ENCODE measurements around the gene ATP6V1B1.
A peak's percentile ranks its signal among the peaks of the same experiment; 100 is the strongest.

ATP6V1B1 gene

GRCh38 chr2:70947556-70948184 is 12.0 kb downstream of the ATP6V1B1 start:
- no peak for DNase-seq

DNA sequence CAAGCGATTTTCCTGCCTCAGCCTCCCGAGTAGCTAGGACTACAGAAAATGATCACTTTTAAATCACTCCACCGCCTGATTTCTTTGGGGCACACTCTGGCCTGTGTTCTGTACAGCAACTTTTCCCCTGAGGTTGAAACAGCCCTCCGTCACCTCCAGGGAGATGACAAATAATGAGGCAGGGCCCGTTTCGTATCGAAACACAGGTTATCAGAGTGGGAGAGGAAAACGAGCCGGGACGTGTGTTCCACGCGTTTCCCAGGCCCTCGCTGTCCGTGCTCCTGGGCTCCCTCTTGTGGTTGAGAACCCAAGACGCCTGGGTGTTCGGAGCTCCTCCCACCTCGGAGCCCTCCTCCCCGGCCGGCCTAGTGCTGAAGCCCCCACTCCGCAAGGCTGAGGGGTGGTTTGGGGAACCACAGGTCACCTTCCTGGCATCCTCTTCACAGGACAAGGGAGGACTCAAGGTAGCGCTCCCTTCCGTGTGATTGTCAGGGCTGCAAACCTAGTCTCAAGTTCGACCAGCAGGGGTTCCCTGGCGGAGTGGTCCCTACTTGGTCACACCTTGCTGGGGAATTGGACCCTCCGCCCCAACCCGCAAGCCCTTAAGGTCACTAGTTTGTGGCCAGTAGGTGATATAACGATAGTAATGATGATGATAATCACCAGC is 12.8 kb downstream of the ATP6V1B1 start:
- peak; percentile 71 for DNase-seq

GRCh38 chr2:70949086-70949485 is 13.4 kb downstream of the ATP6V1B1 start:
- DNase-seq: no peak

- DNase-seq: no peak
Observed at GRCh38 chr2:70954886-70955285, 19.2 kb downstream of the ATP6V1B1 start.

DNA sequence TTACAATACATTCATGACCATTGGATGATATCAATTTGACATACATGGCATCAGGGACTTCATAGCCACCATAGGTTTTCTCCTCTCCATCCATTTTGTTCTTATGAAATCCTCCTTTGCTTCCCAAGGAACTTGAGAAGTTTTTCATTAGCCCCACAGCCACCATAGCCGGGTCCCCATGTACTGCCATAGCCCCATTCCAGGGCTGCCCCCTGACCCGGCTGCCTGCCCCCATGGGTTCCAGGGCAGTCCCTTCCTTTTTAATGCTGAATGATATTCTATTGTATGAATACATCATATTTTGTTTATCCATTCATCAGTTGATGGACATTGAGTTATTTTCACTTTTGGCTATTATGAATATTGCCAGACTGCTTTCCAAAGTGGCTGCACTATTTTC is 20.4 kb downstream of the ATP6V1B1 start:
- no peak for DNase-seq

- DNase-seq: no peak
Observed at GRCh38 chr2:70957798-70958197, 22.1 kb downstream of the ATP6V1B1 start.

- no peak for DNase-seq
Observed at GRCh38 chr2:70958759-70959158, 23.1 kb downstream of the ATP6V1B1 start.

DNA sequence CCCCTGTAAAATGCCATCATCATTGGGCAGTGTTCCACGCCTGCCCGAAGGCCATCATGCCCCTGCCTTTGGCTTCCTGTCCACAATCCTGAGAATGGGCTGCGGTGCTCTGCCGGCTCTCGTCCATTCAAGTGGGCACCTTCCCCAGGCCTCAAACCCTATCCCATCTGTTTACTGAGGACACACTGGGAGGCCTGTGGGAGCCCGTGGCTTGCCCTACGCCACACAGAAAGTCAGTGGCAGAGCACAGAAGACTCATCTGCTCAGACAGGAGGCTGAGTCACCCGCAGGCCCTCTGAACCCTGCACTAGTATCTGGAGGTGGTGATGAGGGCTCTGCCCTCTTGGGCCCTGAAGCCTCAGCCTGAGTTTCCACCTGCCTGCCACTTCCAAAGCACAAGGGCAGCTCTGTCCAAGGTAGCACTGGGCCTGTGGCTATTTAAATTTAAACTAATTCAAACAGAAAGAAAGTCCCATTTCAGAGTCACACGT is 23.6 kb downstream of the ATP6V1B1 start:
- no peak for DNase-seq

- no peak for DNase-seq
Observed at GRCh38 chr2:70959851-70960832, 24.4 kb downstream of the ATP6V1B1 start.

DNA sequence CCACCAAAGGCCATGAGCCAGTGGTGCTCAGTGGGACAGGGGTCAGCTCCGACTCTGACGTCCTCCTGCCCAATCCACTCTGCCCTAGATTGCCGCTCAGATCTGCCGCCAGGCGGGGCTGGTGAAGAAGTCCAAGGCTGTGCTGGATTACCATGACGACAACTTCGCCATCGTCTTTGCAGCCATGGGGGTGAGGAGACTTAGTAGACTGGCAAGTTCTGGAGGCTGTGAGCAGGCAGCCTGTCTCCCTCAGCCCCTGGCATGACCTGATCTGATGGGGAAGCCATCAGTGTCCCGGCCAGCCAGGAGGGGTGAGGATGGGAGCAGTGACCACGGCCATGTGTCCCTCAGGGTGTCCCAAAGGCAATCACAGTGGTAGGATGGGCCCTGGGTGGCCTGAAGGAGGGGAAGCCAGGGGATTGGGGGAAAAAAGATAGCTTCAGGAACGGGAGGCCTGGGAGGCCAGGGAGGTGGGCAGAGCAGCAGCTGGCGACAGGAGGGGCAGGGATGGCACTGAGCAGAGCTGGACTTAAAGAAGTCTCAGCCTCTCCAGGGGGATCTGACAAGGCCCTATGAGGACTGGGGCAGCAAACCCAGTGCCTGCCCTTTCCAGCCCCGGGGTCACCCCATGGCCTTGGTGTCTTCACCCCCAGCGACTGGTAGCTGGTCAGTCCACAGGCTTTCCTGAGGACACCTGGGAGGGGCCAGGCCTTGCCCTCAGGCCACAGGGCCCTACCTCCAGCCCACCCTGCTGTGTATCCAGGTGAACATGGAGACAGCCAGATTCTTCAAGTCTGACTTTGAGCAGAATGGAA is 25.3 kb downstream of the ATP6V1B1 start:
- no peak for DNase-seq

DNA sequence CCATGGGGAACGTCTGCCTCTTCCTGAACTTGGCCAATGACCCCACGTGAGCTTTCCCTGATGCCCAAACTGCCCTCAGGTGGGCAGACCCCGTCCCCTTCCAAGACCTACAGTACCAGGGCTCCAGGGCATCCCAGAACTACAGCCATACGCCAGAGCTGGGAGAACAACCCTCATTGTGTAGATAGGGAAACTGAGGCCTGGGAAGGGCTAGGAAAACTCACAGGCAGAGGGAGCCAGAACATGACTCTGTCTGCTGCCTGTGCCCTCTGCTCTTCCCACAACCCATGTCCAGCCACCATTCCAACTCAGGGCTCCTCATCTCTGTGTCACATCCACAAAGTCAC is 25.9 kb downstream of the ATP6V1B1 start:
- no peak for DNase-seq

- no peak for DNase-seq
Observed at GRCh38 chr2:70962211-70962884, 26.6 kb downstream of the ATP6V1B1 start.

DNA sequence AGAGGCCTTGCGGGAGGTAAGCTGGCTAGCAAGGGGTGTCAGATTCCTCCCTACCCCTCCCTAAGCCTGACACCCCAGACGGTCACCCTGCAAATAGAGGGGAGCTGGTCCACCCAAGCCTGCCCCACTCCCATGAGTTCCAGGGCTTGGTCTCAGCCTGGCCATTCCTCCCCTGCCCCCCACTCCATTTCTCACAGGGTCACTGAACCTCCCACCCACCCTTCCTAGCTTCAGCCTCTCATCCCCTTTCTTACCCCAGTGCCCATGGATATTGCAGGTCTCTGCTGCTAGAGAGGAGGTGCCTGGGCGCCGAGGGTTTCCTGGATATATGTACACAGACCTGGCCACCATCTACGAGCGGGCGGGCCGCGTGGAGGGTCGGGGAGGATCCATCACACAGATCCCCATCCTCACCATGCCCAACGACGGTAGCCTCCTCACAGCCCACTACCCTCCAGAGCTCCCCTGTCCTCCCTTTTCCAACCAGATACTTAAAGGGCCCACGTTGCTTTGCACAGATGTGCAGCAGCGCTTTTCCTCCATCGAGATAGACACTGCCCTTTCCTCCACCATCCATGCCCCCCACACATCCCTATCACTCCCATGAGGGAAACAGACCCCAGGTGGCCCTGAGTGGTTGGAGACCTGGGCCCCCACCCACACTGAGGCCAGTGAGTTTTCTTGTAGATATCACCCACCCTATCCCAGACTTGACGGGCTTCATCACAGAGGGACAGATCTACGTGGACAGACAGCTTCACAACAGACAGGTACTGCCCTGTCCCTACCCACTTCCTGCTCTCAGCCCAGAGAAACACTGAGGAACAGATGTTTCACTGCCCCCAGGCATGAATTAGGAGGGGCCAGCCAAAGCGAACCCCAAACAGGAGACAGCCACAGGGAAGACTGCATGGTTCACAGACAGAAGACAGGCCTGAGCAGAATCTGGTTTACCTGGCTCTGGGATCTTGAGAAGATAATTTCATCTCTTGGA is 27.5 kb downstream of the ATP6V1B1 start:
- DNase-seq: no peak

- no peak for DNase-seq
Observed at GRCh38 chr2:70964133-70964532, 28.4 kb downstream of the ATP6V1B1 start.

- DNase-seq: peak; percentile 82
Observed at GRCh38 chr2:70964596-70965386, 29.1 kb downstream of the ATP6V1B1 start.

DNA sequence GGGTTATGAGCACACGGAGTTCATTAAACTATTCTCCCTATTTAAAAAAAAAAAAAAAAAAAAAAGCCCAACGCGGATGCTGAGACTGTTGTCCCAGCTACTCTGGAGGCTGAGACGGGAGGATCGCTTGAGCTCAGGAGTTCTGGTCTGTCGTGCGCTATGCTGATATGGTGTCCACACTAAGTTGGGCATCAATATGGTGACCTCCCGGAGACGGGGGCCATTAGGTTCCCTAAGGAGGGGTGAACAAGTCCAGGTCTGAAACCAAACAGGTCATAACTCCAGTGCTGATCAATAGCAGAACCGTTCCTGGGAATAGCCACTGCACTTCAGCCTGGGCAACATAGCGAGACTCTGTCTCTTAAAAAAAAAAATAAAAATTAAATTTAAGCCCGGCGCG is 29.8 kb downstream of the ATP6V1B1 start:
- peak; percentile 4 for DNase-seq

DNA sequence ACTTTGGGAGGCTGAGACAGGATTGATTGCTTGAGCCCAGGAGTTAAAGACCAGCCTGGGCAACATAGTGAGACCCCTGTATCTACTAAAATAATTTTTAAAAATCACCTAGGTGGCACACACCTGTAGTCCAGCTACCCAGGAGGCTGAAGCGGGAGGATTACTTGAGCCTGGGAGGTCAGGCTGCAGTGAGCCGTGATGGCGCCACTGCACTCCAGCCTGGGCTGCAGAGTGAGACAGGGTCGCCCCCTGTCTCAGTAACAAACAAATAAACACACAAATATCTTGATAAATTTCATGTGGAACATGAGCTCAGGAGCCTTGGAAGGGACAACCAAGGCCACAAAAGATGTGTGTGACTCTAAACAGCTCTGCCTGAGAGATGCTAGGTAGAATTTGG is 31.0 kb downstream of the ATP6V1B1 start:
- DNase-seq: no peak

DNA sequence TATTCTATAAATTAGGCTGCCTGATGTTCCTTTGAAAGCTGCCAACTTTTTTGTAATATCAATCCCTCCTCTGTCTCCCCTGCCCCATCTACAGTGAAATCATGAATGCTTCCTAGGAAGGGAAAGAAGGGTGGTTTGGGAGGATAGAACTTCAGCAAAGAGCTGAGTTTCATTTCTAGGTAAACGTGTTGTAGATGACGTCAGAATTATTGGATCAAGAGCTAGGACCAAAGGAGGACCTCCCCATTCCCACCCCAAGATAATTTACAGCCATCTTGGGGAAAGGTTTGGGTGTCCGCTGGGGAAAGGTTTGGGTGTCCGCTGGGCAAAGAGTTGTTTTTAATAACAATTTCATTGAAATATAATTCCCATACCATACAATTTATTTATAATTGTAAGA is 31.5 kb downstream of the ATP6V1B1 start:
- no peak for DNase-seq

DNA sequence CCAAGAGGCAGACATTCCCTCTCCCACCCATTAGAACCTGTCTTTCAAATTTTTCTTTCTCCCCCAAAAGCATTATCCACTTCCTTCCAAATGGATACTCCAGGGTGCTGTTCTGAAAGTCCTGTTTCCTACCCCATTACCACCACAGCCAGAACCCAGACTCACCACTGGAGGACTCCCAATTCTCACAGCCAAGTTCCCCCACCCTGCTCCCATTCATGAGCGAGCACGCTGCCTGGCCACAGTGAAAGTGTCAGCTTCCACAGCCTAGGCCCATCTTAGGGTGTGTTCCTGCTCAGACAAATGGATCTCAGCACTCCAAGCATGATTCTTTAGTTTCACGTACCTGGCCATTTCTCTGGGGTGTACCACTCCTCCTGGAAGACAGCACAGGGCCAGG is 38.9 kb downstream of the ATP6V1B1 start:
- no peak for DNase-seq

DNA sequence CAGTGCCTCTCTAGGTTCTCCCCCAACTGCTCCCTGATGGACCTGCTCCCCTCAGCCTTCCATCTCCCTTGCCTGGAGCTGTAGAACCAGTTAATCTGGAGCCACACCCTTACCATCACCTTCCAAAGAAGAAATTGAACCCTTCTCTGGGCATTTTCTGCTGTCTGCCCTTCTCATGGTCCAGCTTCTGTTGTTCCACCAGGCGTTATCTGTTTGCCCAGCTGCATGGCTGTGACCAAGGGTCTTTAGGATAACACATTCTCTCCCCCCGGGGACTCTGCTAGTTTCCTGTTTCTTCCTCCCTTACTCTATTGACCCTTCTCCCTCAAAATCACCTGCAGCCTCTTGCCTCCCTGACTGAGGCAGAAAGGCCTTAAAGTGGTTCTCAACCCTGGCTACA is 39.5 kb downstream of the ATP6V1B1 start:
- DNase-seq: peak; percentile 37
